GM23338 (cell line): ENCODE data around the gene SERPINE2. TPM values are rescaled to one million over a fixed set of nuclear protein-coding genes. Genes with fewer than 3 reads are reported as not detected.

Experiments used
- ATAC-seq: fragments of 200-7000 bp; cut with Tn5 transposase; 3 replicates; pipeline ENCODE4 v1.9.1; 2020
- DNase-seq: peaks from one replicate; pipeline ENCODE4 v3.0.0-alpha.2; 2015; ENCODE audit warnings: low spot score
- H2AFZ ChIP-seq: fragments of 200-600 bp; sonication (generic); 2 replicates; pipeline ENCODE4 v1.8.0; 2016; ENCODE audit warnings: antibody characterized with exemption, mild to moderate bottlenecking, moderate library complexity
- H3F3A ChIP-seq: fragments of 200-600 bp; sonication (generic); replicated peaks from 2 replicates; pipeline ENCODE4 v1.8.0; 2017; ENCODE audit warnings: antibody characterized with exemption, mixed run types, low read depth
- H3K27ac ChIP-seq: fragments of 200-600 bp; sonication (generic); 2 replicates; pipeline ENCODE4 v1.6.1; 2016; ENCODE audit warnings: low read depth
- H3K27me3 ChIP-seq: fragments of 200-600 bp; sonication (generic); 2 replicates; pipeline ENCODE4 v1.8.0; 2016; ENCODE audit warnings: mild to moderate bottlenecking, mixed run types, moderate library complexity; ENCODE audit not compliant: insufficient read depth
- H3K36me3 ChIP-seq: fragments of 200-600 bp; sonication (generic); 2 replicates; pipeline ENCODE4 v1.8.0; 2016; ENCODE audit warnings: mild to moderate bottlenecking; ENCODE audit not compliant: insufficient read depth
- H3K4me1 ChIP-seq: fragments of 200-600 bp; sonication (generic); 2 replicates; pipeline ENCODE4 v1.8.0; 2016; ENCODE audit warnings: mild to moderate bottlenecking, moderate library complexity; ENCODE audit not compliant: insufficient read depth
- H3K4me2 ChIP-seq: fragments of 200-600 bp; sonication (generic); 2 replicates; pipeline ENCODE4 v1.7.1; 2017; ENCODE audit warnings: mixed run types
- H3K4me3 ChIP-seq: fragments of 200-600 bp; sonication (generic); 2 replicates; pipeline ENCODE4 v1.6.1; 2016; ENCODE audit warnings: mixed run types
- H3K79me2 ChIP-seq: fragments of 200-600 bp; sonication (generic); replicated peaks from 2 replicates; pipeline ENCODE4 v1.8.0; 2017; ENCODE audit warnings: mild to moderate bottlenecking; ENCODE audit not compliant: insufficient read depth
- H3K9me2 ChIP-seq: fragments of 200-600 bp; sonication (generic); 2 replicates; pipeline ENCODE4 v1.8.0; 2017; ENCODE audit not compliant: insufficient read depth
- H4K20me1 ChIP-seq: fragments of 200-600 bp; sonication (generic); replicated peaks from 2 replicates; pipeline ENCODE4 v1.8.0; 2017; ENCODE audit warnings: mild to moderate bottlenecking; ENCODE audit not compliant: insufficient read depth
- H3K27ac Mint-ChIP-seq: 2 replicates; pipeline ENCODE4 v1.8.0; 2020; ENCODE audit warnings: inconsistent platforms, mild to moderate bottlenecking, moderate library complexity, mixed read lengths
- H3K27me3 Mint-ChIP-seq: 3 replicates; pipeline ENCODE4 v1.8.0; 2022; ENCODE audit warnings: low read depth, mild to moderate bottlenecking, moderate library complexity, mixed read lengths, inconsistent platforms; ENCODE audit not compliant: insufficient read depth, poor library complexity
- H3K36me3 Mint-ChIP-seq: 3 replicates; pipeline ENCODE4 v1.8.0; 2021; ENCODE audit warnings: low read depth, mild to moderate bottlenecking, inconsistent platforms, moderate library complexity, mixed read lengths
- H3K4me1 Mint-ChIP-seq: 3 replicates; pipeline ENCODE4 v1.8.0; 2020; ENCODE audit warnings: mild to moderate bottlenecking, inconsistent platforms, mixed read lengths
- H3K4me3 Mint-ChIP-seq: 3 replicates; pipeline ENCODE4 v1.8.0; 2021; ENCODE audit warnings: moderate library complexity, mild to moderate bottlenecking, inconsistent platforms, mixed read lengths
- H3K9me3 Mint-ChIP-seq: 3 replicates; pipeline ENCODE4 v1.8.0; 2020; ENCODE audit warnings: moderate library complexity, mild to moderate bottlenecking, inconsistent platforms, mixed read lengths
- CREB1 ChIP-seq: fragments of 250-450 bp; sonication (Bioruptor Pico); IDR thresholded peaks from 2 replicates; pipeline ENCODE4 v1.5.0; 2020; ENCODE audit warnings: low read depth, mild to moderate bottlenecking, moderate library complexity
- CTCF ChIP-seq, 2 experiments: fragments of 200-600 bp in 1 of 2; sonication (generic) in 1 of 2; conservative IDR thresholded peaks; 2 replicates each; pipeline versions ENCODE4 v1.5.1 to v1.6.1; 2016 to 2017; ENCODE audit warnings: antibody characterized with exemption in 2 of 2, low read depth in 2 of 2, mild to moderate bottlenecking in 2 of 2, moderate library complexity in 1 of 2
- ETS1 ChIP-seq: IDR thresholded peaks from 2 replicates; pipeline ENCODE4 v1.6.1; 2016; ENCODE audit warnings: antibody characterized with exemption
- EZH2 ChIP-seq: fragments of 200-600 bp; sonication (generic); IDR thresholded peaks from one replicate; pipeline ENCODE4 v1.8.0; 2017; ENCODE audit warnings: antibody characterized with exemption, mild to moderate bottlenecking, low read depth; ENCODE audit not compliant: unreplicated experiment
- EZH2phosphoT487 ChIP-seq: fragments of 200-600 bp; sonication (generic); IDR thresholded peaks from one replicate; pipeline ENCODE4 v1.8.1; 2018; ENCODE audit warnings: antibody characterized with exemption; ENCODE audit not compliant: unreplicated experiment
- JUNB ChIP-seq: IDR thresholded peaks from one replicate; pipeline ENCODE4 v1.6.1; 2016; ENCODE audit warnings: antibody characterized with exemption; ENCODE audit not compliant: unreplicated experiment
- NANOG ChIP-seq: IDR thresholded peaks from 2 replicates; pipeline ENCODE4 v1.6.1; 2016; ENCODE audit warnings: antibody characterized with exemption, borderline replicate concordance
- POLR2AphosphoS5 ChIP-seq: IDR thresholded peaks from 2 replicates; pipeline ENCODE4 v1.6.1; 2016; ENCODE audit warnings: antibody characterized with exemption, low read depth
- REST ChIP-seq: IDR thresholded peaks from one replicate; pipeline ENCODE4 v1.6.1; 2018; ENCODE audit warnings: antibody characterized with exemption; ENCODE audit not compliant: unreplicated experiment
- STAT1 ChIP-seq: IDR thresholded peaks from one replicate; pipeline ENCODE4 v1.6.1; 2016; ENCODE audit warnings: antibody characterized with exemption; ENCODE audit not compliant: unreplicated experiment
- ZNF114 ChIP-seq: fragments of 250-450 bp; sonication (Bioruptor Pico); IDR thresholded peaks from 2 replicates; pipeline ENCODE4 v1.5.0; 2020; ENCODE audit warnings: mild to moderate bottlenecking, moderate library complexity
- ZNF331 ChIP-seq: fragments of 250-450 bp; sonication (Bioruptor Pico); IDR thresholded peaks from 2 replicates; pipeline ENCODE4 v1.5.0; 2020; ENCODE audit warnings: low read depth, mild to moderate bottlenecking, moderate library complexity
- polyA plus RNA-seq: library from polyadenylated mRNA; unstranded; fragments of >200 nt; fragmentation: Nextera tagmentation; extraction: Ambion mirVana; gene quantifications from 2 replicates; pipeline ENCODE4 v1.2.1, GENCODE V29; 2016
- total RNA-seq: library from RNA; depleted of rRNA; stranded (reverse); fragments of >200 nt; shearing (Covaris generic); gene quantifications from 2 replicates; pipeline ENCODE4 v1.2.3, GENCODE V29; 2014
- TF ChIP-seq, protein P1 (sequence below): fragments of 250-450 bp; sonication (Bioruptor Pico); IDR thresholded peaks from 2 replicates; pipeline ENCODE4 v1.5.0; 2020; ENCODE audit warnings: mild to moderate bottlenecking, moderate library complexity

Gene SERPINE2
- total and polyA plus RNA-seq, 2 experiments from 2014 or later, result 38.6 to 44.2 TPM

- H3K27ac ChIP-seq, result no peak overlapping the region
- peak overlapping the region; percentile 55 for H3K4me2 ChIP-seq
- H3K4me3 ChIP-seq, result no peak overlapping the region
- H3K36me3 Mint-ChIP-seq, result peaks cover 6% of the 10 kb centered on the region
- H3K36me3 ChIP-seq, result no peaks in the 10 kb centered on the region
- H3K9me3 Mint-ChIP-seq, result no peaks in the 10 kb centered on the region; the same call in 2 of the 3 replicates
- H3F3A ChIP-seq, result no peaks in the 10 kb centered on the region
- no peak overlapping the region for H3K27ac Mint-ChIP-seq
- ATAC-seq, result no peak
- H3K4me1 ChIP-seq, result peaks cover 67% of the 10 kb centered on the region
- no peak overlapping the region for H3K4me3 Mint-ChIP-seq
- peaks cover 66% of the 10 kb centered on the region for H3K4me1 Mint-ChIP-seq
- TF ChIP-seq CREB1 (CRISPR knock-in tag), result no peak
- no peak for TF ChIP-seq ZNF114 (CRISPR knock-in tag)
- TF ChIP-seq JUNB, result no peak
- TF ChIP-seq REST, result no peak
- TF ChIP-seq POLR2AphosphoS5, result no peak
- TF ChIP-seq EZH2phosphoT487, result no peak
- TF ChIP-seq ZNF331 (CRISPR knock-in tag), result no peak
- TF ChIP-seq NANOG, result no peak
- TF ChIP-seq STAT1, result no peak
- TF ChIP-seq, protein P1, sequence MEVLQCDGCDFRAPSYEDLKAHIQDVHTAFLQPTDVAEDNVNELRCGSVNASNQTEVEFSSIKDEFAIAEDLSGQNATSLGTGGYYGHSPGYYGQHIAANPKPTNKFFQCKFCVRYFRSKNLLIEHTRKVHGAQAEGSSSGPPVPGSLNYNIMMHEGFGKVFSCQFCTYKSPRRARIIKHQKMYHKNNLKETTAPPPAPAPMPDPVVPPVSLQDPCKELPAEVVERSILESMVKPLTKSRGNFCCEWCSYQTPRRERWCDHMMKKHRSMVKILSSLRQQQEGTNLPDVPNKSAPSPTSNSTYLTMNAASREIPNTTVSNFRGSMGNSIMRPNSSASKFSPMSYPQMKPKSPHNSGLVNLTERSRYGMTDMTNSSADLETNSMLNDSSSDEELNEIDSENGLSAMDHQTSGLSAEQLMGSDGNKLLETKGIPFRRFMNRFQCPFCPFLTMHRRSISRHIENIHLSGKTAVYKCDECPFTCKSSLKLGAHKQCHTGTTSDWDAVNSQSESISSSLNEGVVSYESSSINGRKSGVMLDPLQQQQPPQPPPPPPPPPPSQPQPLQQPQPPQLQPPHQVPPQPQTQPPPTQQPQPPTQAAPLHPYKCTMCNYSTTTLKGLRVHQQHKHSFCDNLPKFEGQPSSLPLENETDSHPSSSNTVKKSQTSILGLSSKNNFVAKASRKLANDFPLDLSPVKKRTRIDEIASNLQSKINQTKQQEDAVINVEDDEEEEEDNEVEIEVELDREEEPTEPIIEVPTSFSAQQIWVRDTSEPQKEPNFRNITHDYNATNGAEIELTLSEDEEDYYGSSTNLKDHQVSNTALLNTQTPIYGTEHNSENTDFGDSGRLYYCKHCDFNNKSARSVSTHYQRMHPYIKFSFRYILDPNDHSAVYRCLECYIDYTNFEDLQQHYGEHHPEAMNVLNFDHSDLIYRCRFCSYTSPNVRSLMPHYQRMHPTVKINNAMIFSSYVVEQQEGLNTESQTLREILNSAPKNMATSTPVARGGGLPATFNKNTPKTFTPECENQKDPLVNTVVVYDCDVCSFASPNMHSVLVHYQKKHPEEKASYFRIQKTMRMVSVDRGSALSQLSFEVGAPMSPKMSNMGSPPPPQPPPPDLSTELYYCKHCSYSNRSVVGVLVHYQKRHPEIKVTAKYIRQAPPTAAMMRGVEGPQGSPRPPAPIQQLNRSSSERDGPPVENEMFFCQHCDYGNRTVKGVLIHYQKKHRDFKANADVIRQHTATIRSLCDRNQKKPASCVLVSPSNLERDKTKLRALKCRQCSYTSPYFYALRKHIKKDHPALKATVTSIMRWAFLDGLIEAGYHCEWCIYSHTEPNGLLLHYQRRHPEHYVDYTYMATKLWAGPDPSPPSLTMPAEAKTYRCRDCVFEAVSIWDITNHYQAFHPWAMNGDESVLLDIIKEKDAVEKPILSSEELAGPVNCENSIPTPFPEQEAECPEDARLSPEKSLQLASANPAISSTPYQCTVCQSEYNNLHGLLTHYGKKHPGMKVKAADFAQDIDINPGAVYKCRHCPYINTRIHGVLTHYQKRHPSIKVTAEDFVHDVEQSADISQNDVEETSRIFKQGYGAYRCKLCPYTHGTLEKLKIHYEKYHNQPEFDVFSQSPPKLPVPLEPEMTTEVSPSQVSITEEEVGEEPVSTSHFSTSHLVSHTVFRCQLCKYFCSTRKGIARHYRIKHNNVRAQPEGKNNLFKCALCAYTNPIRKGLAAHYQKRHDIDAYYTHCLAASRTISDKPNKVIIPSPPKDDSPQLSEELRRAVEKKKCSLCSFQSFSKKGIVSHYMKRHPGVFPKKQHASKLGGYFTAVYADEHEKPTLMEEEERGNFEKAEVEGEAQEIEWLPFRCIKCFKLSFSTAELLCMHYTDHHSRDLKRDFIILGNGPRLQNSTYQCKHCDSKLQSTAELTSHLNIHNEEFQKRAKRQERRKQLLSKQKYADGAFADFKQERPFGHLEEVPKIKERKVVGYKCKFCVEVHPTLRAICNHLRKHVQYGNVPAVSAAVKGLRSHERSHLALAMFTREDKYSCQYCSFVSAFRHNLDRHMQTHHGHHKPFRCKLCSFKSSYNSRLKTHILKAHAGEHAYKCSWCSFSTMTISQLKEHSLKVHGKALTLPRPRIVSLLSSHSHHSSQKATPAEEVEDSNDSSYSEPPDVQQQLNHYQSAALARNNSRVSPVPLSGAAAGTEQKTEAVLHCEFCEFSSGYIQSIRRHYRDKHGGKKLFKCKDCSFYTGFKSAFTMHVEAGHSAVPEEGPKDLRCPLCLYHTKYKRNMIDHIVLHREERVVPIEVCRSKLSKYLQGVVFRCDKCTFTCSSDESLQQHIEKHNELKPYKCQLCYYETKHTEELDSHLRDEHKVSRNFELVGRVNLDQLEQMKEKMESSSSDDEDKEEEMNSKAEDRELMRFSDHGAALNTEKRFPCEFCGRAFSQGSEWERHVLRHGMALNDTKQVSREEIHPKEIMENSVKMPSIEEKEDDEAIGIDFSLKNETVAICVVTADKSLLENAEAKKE (CRISPR knock-in tag), result no peak
- TF ChIP-seq CTCF (conservative IDR thresholded peaks at IDR 0.05; ENCODE audit: low read depth in 2 of 2), result no peak
- no peak for TF ChIP-seq ETS1
- TF ChIP-seq EZH2, result no peak
- DNase-seq, result no peak
- no peak overlapping the region for H2AFZ ChIP-seq
- H3K27me3 Mint-ChIP-seq, result peaks cover 3% of the 10 kb centered on the region
- H3K9me2 ChIP-seq, result no peaks in the 10 kb centered on the region
- H3K27me3 ChIP-seq, result peaks cover 7% of the 10 kb centered on the region; the same call in 1 of the 2 replicates
- peaks cover 56% of the 10 kb centered on the region for H3K79me2 ChIP-seq
- H4K20me1 ChIP-seq, result peaks cover 9% of the 10 kb centered on the region
Observed at GRCh38 chr2:224027931-224028330, 11.2 kb downstream of the SERPINE2 start.
